K562 (cell line): ENCODE measurements around the gene HTR2C. TPM values are rescaled to one million over a fixed set of nuclear protein-coding genes. Genes with fewer than 3 reads are reported as not detected.
"Not testable (repeated sequence)": the region's sequence is repeated elsewhere in the genome, so short reads cannot be mapped to it uniquely, and the experiment has no call there.

Source experiments
- ATAC-seq: fragments of 200-7000 bp; cut with Tn5 transposase; 3 replicates; pipeline ENCODE4 v1.9.1; 2020; ENCODE audit warnings: moderate library complexity
- BruUV-seq: library from RNA; stranded (reverse); fragments of 400-500 nt; replicated peaks from 2 replicates; lab custom pipeline; 2021; lab: Mats Ljungman, UMichigan
- CTCF ChIA-PET: fragments of 300-600 bp; formaldehyde crosslinking; extraction: SDS; loops from one replicate; lab custom pipeline; 2021; ENCODE audit warnings: low intra/inter-chr PET ratio; lab: Yijun Ruan, JAX
- POLR2A ChIA-PET: fragments of 300-600, 350-650 bp; sonication (Branson Sonifier 250); formaldehyde crosslinking; extraction: SDS; loops from one replicate; lab custom pipeline; 2021; ENCODE audit warnings: antibody characterized with exemption, inconsistent platforms; lab: Yijun Ruan, JAX
- DNase-seq, 4 experiments: peaks; one replicate each; pipeline versions ENCODE4 v3.0.0 to v3.0.0-alpha.2; 2011 to 2018; ENCODE audit warnings: low spot score in 3 of 4, mixed read lengths in 3 of 4; ENCODE audit errors: extremely low read depth in 1 of 4
- FAIRE-seq: peaks from 2 replicates; lab custom pipeline; 2011; peaks lifted over from hg19 to GRCh38; lab: Jason Lieb, UNC
- H2AFZ ChIP-seq: 2 replicates; pipeline ENCODE4 v1.6.0; 2011; ENCODE audit warnings: low read depth, low read length, control low read depth, inconsistent platforms
- H3K27ac ChIP-seq: fragments of 200-600 bp; 3 replicates; pipeline ENCODE4 v1.8.0; 2011; ENCODE audit warnings: low read depth, mild to moderate bottlenecking, control low read depth, inconsistent platforms, low read length, moderate library complexity, mixed read lengths; ENCODE audit errors: extremely low read depth
- H3K27me3 ChIP-seq, 2 experiments: fragments of 300-600 bp in 1 of 2; 2 replicates in 1 of 2; 3 replicates in 1 of 2; pipeline versions ENCODE4 v1.6.0 to v1.8.0; 2011; ENCODE audit warnings: inconsistent platforms in 2 of 2, low read length in 2 of 2, mild to moderate bottlenecking in 1 of 2, mixed read lengths in 1 of 2, moderate library complexity in 1 of 2; ENCODE audit not compliant: control insufficient read depth in 2 of 2, insufficient read depth in 2 of 2
- H3K36me3 ChIP-seq: fragments of 300-600 bp; 3 replicates; pipeline ENCODE4 v1.8.0; 2011; ENCODE audit warnings: mild to moderate bottlenecking, low read length, inconsistent platforms; ENCODE audit not compliant: control insufficient read depth, insufficient read depth
- H3K4me1 ChIP-seq, 2 experiments: fragments of 200-600 bp in 1 of 2; replicated peaks in 1 of 2; 2 replicates in 1 of 2; 3 replicates in 1 of 2; pipeline versions ENCODE4 v1.5.1 to v1.8.0; 2011; ENCODE audit warnings: inconsistent platforms in 2 of 2, low read length in 2 of 2, mild to moderate bottlenecking in 1 of 2, mixed read lengths in 1 of 2, moderate library complexity in 1 of 2; ENCODE audit not compliant: control insufficient read depth in 2 of 2, insufficient read depth in 2 of 2
- H3K4me2 ChIP-seq: 2 replicates; pipeline ENCODE4 v1.6.1; 2011; ENCODE audit warnings: low read length, control low read depth, inconsistent platforms, mixed read lengths; ENCODE audit not compliant: insufficient read depth
- H3K4me3 ChIP-seq: fragments of 200-600 bp; sonication (generic), shearing (Covaris generic); 2 replicates; pipeline ENCODE4 v1.5.1; 2016; ENCODE audit warnings: control low read depth, inconsistent platforms
- H3K79me2 ChIP-seq: fragments of 200-600 bp; 3 replicates; pipeline ENCODE4 v1.8.0; 2011; ENCODE audit warnings: low read length, inconsistent platforms; ENCODE audit not compliant: control insufficient read depth, insufficient read depth
- H3K9ac ChIP-seq, 2 experiments: 2 replicates each; pipeline versions ENCODE4 v1.6.0 to v1.6.1; 2011; ENCODE audit warnings: low read depth in 2 of 2, low read length in 2 of 2, control low read depth in 1 of 2, inconsistent platforms in 1 of 2, mild to moderate bottlenecking in 1 of 2, mixed read lengths in 1 of 2; ENCODE audit not compliant: insufficient read depth in 1 of 2
- H3K9me1 ChIP-seq: one replicate; pipeline ENCODE4 v1.6.0; 2011; ENCODE audit warnings: inconsistent platforms, mild to moderate bottlenecking, low read length, moderate library complexity; ENCODE audit not compliant: control insufficient read depth, insufficient read depth
- H3K9me3 ChIP-seq: replicated peaks from 2 replicates; pipeline ENCODE4 v1.5.1; 2011; ENCODE audit warnings: low read depth, low read length, inconsistent platforms; ENCODE audit not compliant: control insufficient read depth, insufficient read depth
- H4K20me1 ChIP-seq: replicated peaks from 2 replicates; pipeline ENCODE4 v1.6.1; 2011; ENCODE audit warnings: low read length, inconsistent platforms, mixed read lengths; ENCODE audit not compliant: control insufficient read depth, insufficient read depth
- CBFA2T3 ChIP-seq: fragments of 450-650 bp; IDR thresholded peaks from 2 replicates; pipeline ENCODE4 v1.6.1; 2017
- FIP1L1 ChIP-seq: fragments of 200-400 bp; formaldehyde crosslinking; IDR thresholded peaks from 2 replicates; pipeline ENCODE4 v1.6.1; 2018; ENCODE audit warnings: mild to moderate bottlenecking, low read depth, low read length; ENCODE audit not compliant: poor library complexity, severe bottlenecking
- NEUROD1 ChIP-seq: fragments of 150-350 bp; IDR thresholded peaks from 2 replicates; pipeline ENCODE4 v1.6.1; 2014; ENCODE audit warnings: borderline replicate concordance, low read length, low read depth; ENCODE audit not compliant: partially characterized antibody
- PPARD ChIP-seq: fragments of 250-450 bp; sonication (Bioruptor Pico); IDR thresholded peaks from 2 replicates; pipeline ENCODE4 v1.8.0; 2022; ENCODE audit warnings: inconsistent platforms, mild to moderate bottlenecking, moderate library complexity
- SIX5 ChIP-seq, 2 experiments: IDR thresholded peaks; 2 replicates each; pipeline ENCODE4 v1.6.1; 2011; ENCODE audit warnings: low read length in 2 of 2, borderline replicate concordance in 1 of 2, low read depth in 1 of 2, mild to moderate bottlenecking in 1 of 2, moderate library complexity in 1 of 2; ENCODE audit not compliant: insufficient read depth in 1 of 2
- SMARCB1 ChIP-seq: IDR thresholded peaks from 2 replicates; pipeline ENCODE4 v1.6.1; 2011; ENCODE audit warnings: improper control_type of control experiment, low read depth; ENCODE audit not compliant: insufficient read length
- TGIF2 ChIP-seq: sonication (generic); formaldehyde crosslinking; IDR thresholded peaks from 2 replicates; pipeline ENCODE4 v1.8.1; 2022; ENCODE audit warnings: mild to moderate bottlenecking, missing genetic modification reagents, moderate library complexity
- XRCC3 ChIP-seq: fragments of 450-650 bp; IDR thresholded peaks from 2 replicates; pipeline ENCODE4 v1.6.1; 2017; ENCODE audit warnings: mild to moderate bottlenecking, moderate library complexity
- ZNF79 ChIP-seq: fragments of 250-450 bp; sonication (Bioruptor Pico); IDR thresholded peaks from 2 replicates; pipeline ENCODE4 v1.4.0; 2020; ENCODE audit warnings: low read depth, mild to moderate bottlenecking, moderate library complexity
- WGBS: fragments of 100-300 bp; shearing (Covaris generic); methylation state at CpG from one replicate; pipeline ENCODE4 v1.1.6; 2016; ENCODE audit warnings: low coverage, mixed read lengths; ENCODE audit not compliant: insufficient coverage; ENCODE audit errors: missing lambda C conversion rate; 5-methylcytosine and 5-hydroxymethylcytosine counted together
- in situ Hi-C: fragments of 300-500 bp; cut with MboI; formaldehyde crosslinking; loops from 4 replicates; pipeline ENCODE4 v1.15.0; 2018; ENCODE audit warnings: inconsistent platforms, mixed read lengths
- intact Hi-C: fragments of 100-400 bp; cut with micrococcal nuclease; formaldehyde crosslinking; loops from 2 replicates; pipeline ENCODE4 v1.14.2; 2022
- polyA plus RNA-seq, 8 experiments: library from polyadenylated mRNA; depleted of rRNA in 4 of 8; stranded (reverse) in 5 of 8; unstranded in 3 of 8; fragments of >200 nt; fragmentation: Nextera tagmentation in 2 of 8; fragmentation: Illumina TruSeq in 1 of 8; extraction: Ambion mirVana in 2 of 8; extraction: Trizol in 1 of 8; gene quantifications; 2 replicates each; pipeline versions ENCODE4 v1.2.1 to v1.2.3, GENCODE V29; 2011 to 2014; ENCODE audit warnings: inconsistent platforms in 1 of 8, missing spikeins in 1 of 8
- total RNA-seq, 7 experiments: library from RNA; depleted of rRNA in 6 of 7; stranded (reverse); fragments of >200 nt in 6 of 7; fragmentation: Illumina TruSeq in 2 of 7; extraction: Trizol in 2 of 7; gene quantifications; 2 replicates each; pipeline versions ENCODE4 v1.2.1 to v1.2.3, GENCODE V29; 2011 to 2021; ENCODE audit warnings: low replicate concordance in 1 of 7
- TF ChIP-seq, protein P1 (sequence below), 2 experiments: fragments of 450-650 bp; IDR thresholded peaks; 2 replicates each; pipeline ENCODE4 v1.6.1; 2016
- TF ChIP-seq, protein P2 (sequence below): fragments of 450-650 bp; formaldehyde crosslinking; IDR thresholded peaks from 2 replicates; pipeline ENCODE4 v1.4.0; 2020; ENCODE audit warnings: mild to moderate bottlenecking, moderate library complexity
- TF ChIP-seq, protein P3 (sequence below): fragments of 450-650 bp; IDR thresholded peaks from 2 replicates; pipeline ENCODE4 v1.6.1; 2017; ENCODE audit warnings: mild to moderate bottlenecking, moderate library complexity

HTR2C gene
- total and polyA plus RNA-seq, 9 of the 15 experiments (the other 6 are each of a cell fraction or from before 2014, with no cell fraction given) = 0.04 to 0.22 (median 0.10) TPM

DNA sequence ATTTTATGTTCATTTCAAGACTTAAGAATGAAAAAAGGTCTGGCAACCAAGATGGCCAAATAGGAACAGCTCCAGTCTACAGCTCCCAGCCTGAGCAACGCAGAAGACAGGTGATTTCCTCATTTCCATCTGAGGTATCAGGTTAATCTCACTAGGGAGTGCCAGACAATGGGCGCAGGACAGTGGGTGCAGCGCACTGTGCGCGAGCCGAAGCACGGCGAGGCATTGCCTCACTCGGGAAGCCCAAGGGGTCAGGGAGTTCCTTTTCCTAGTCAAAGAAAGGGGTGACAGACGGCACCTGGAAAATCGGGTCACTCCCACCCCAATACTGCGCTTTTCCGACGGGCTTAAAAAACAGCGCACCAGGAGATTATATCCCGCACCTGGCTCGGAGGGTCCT, 116.6 kb downstream of the HTR2C start:
- H3K27ac ChIP-seq, CTCF ChIA-PET, H4K20me1 ChIP-seq, H3K36me3 ChIP-seq, POLR2A ChIA-PET, H3K4me3 ChIP-seq, FAIRE-seq, ATAC-seq, H3K4me1 ChIP-seq, H3K9me3 ChIP-seq, H3K9me1 ChIP-seq, DNase-seq, H3K79me2 ChIP-seq, H2AFZ ChIP-seq, H3K4me2 ChIP-seq, H3K27me3 ChIP-seq, intact Hi-C loops, in situ Hi-C loops, BruUV-seq, H3K9ac ChIP-seq: not testable (repeated sequence)
- 0% methylated on average over 10 of the region's 17 CpGs for WGBS

DNA sequence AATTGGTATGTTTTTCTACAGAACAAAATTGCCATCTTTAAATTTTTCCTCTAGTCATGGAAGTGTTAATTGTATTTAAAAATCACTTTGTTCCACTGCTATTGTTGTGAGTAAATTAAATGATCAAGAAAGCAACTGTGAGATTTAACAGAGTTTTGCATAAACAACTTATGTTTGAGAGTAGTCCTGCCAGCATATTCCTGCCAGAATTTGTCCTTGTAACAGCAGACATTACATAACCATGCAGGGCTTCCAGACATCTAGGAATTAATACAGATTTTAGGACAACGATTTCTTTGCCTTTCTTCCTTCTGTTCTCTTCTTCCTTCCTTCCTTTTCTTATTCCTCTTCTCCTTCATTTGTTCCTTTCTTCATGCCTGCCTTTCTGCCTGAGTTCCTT, 125.5 kb downstream of the HTR2C start:
- 0% methylated on average over 1 of the region's 1 CpG for WGBS
- Histone ChIP-seq H3K4me1 (no peaks in the 10 kb centered on the region), H3K9me3 (no peaks in the 10 kb centered on the region), H4K20me1 (no peaks in the 10 kb centered on the region), H3K9ac (no peak overlapping the region), H3K4me2 (no peak overlapping the region), H2AFZ (no peak overlapping the region), H3K27me3 (no peaks in the 10 kb centered on the region), H3K79me2 (no peaks in the 10 kb centered on the region), H3K4me3 (no peak overlapping the region), H3K9me1 (no peaks in the 10 kb centered on the region), H3K36me3 (no peaks in the 10 kb centered on the region), H3K27ac (no peak overlapping the region)
- ATAC-seq (no peak), FAIRE-seq (no peak), DNase-seq (no peak)
- POLR2A ChIA-PET = no interaction called here
- CTCF ChIA-PET = interaction anchor here (0.8 kb wide), 1 partner anchor 244 kb away, joined by 3 read pairs; no protein-coding TSS in a partner anchor
- in situ Hi-C loops (no loop called here), intact Hi-C loops (no loop called here)
- no TSS peak for BruUV-seq
- TF ChIP-seq, protein P1, sequence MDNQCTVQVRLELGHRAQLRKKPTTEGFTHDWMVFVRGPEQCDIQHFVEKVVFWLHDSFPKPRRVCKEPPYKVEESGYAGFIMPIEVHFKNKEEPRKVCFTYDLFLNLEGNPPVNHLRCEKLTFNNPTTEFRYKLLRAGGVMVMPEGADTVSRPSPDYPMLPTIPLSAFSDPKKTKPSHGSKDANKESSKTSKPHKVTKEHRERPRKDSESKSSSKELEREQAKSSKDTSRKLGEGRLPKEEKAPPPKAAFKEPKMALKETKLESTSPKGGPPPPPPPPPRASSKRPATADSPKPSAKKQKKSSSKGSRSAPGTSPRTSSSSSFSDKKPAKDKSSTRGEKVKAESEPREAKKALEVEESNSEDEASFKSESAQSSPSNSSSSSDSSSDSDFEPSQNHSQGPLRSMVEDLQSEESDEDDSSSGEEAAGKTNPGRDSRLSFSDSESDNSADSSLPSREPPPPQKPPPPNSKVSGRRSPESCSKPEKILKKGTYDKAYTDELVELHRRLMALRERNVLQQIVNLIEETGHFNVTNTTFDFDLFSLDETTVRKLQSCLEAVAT (IDR thresholded peaks at IDR 0.05) = no peak
- TF ChIP-seq FIP1L1 = no peak
- TF ChIP-seq NEUROD1 = no peak
- no peak for TF ChIP-seq SIX5 (IDR thresholded peaks at IDR 0.05; ENCODE audit: borderline replicate concordance in 1 of 2, insufficient read depth in 1 of 2, low read depth in 1 of 2, low read length in 2 of 2)
- no peak for TF ChIP-seq CBFA2T3
- TF ChIP-seq, protein P2, sequence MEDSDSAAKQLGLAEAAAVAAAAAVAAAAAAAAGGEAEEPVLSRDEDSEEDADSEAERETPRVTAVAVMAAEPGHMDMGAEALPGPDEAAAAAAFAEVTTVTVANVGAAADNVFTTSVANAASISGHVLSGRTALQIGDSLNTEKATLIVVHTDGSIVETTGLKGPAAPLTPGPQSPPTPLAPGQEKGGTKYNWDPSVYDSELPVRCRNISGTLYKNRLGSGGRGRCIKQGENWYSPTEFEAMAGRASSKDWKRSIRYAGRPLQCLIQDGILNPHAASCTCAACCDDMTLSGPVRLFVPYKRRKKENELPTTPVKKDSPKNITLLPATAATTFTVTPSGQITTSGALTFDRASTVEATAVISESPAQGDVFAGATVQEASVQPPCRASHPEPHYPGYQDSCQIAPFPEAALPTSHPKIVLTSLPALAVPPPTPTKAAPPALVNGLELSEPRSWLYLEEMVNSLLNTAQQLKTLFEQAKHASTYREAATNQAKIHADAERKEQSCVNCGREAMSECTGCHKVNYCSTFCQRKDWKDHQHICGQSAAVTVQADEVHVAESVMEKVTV (CRISPR knock-in tag) = no peak
- TF ChIP-seq TGIF2 (CRISPR knock-in tag) = no peak
- TF ChIP-seq XRCC3 = no peak
- TF ChIP-seq SMARCB1 = no peak
- TF ChIP-seq, protein P3, sequence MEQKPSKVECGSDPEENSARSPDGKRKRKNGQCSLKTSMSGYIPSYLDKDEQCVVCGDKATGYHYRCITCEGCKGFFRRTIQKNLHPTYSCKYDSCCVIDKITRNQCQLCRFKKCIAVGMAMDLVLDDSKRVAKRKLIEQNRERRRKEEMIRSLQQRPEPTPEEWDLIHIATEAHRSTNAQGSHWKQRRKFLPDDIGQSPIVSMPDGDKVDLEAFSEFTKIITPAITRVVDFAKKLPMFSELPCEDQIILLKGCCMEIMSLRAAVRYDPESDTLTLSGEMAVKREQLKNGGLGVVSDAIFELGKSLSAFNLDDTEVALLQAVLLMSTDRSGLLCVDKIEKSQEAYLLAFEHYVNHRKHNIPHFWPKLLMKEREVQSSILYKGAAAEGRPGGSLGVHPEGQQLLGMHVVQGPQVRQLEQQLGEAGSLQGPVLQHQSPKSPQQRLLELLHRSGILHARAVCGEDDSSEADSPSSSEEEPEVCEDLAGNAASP = no peak
- TF ChIP-seq PPARD (CRISPR knock-in tag) = no peak
- no peak for TF ChIP-seq ZNF79 (CRISPR knock-in tag)
